ENCODE data around the gene SUN1.

DNA sequence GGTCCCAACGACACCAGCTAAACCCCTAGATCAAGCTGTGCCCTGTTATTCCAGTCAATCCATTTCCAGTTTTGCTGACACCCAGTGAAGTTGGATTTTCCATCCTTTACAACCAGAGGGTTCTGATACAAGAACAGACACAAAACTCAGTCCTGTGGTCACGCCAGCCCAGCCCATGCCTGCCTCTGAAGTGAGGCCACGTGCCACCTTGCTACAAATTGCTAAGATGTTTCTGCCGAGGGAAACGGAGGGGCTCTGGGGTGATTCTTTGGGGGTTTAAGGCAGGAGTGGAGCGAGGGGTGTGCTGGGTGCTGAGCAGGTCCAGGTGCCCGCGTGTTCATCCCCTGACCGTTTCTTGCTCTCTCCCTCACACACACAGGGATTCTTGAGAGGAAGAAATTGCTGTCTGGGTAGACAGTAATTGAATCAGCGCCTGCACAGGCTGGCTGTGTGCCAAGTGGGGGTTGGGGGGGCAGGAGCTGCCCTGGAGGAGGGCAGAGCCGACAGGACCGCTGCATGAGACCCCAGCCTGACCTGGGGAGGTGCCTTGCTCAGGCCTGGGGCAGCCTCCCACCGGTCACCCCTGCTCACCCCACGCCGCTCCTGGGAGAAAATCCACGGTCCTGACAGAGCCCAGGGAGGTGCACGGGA lies 84.1 kb downstream of the SUN1 start:
- TF ChIP-seq, protein P1, sequence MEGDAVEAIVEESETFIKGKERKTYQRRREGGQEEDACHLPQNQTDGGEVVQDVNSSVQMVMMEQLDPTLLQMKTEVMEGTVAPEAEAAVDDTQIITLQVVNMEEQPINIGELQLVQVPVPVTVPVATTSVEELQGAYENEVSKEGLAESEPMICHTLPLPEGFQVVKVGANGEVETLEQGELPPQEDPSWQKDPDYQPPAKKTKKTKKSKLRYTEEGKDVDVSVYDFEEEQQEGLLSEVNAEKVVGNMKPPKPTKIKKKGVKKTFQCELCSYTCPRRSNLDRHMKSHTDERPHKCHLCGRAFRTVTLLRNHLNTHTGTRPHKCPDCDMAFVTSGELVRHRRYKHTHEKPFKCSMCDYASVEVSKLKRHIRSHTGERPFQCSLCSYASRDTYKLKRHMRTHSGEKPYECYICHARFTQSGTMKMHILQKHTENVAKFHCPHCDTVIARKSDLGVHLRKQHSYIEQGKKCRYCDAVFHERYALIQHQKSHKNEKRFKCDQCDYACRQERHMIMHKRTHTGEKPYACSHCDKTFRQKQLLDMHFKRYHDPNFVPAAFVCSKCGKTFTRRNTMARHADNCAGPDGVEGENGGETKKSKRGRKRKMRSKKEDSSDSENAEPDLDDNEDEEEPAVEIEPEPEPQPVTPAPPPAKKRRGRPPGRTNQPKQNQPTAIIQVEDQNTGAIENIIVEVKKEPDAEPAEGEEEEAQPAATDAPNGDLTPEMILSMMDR (IDR thresholded peaks at IDR 0.05), result no peak
- no peak for TF ChIP-seq POLR2A (IDR thresholded peaks at IDR 0.05)
